Posterior cingulate gyrus (tissue), 11 donors: ENCODE results near the gene PMFBP1.

Source experiments
- DNase-seq, 10 donors: peaks; one replicate each; pipeline versions ENCODE4 v3.0.0 to v3.0.0-alpha.2; 2020 to 2021; ENCODE audit warnings: mixed read lengths in 3 of 10
- intact Hi-C: fragments of 100-400 bp; cut with DNase I; formaldehyde crosslinking; loops from one replicate; pipeline ENCODE4 v1.15.1; 2023

The PMFBP1 gene

GRCh38 chr16:72172105-72173034 lies at the start of gene PMFBP1:
Gene PMFBP1 (minus strand): TSS chr16:72172155. CDS start chr16:72171208, 947 bp downstream.
- intact Hi-C loops: no loop called here
- DNase-seq: peak in 1 of 10 donors; percentile 11

GRCh38 chr16:72221630-72222024 lies 49.7 kb upstream of the PMFBP1 start:
- intact Hi-C loops: no loop called here
- DNase-seq: no peak

GRCh38 chr16:72220875-72221629 lies 49.1 kb upstream of the PMFBP1 start:
- intact Hi-C loops: no loop called here

GRCh38 chr16:72219282-72219681 lies 47.3 kb upstream of the PMFBP1 start:
- no peak for DNase-seq
- intact Hi-C loops: no loop called here

More at GRCh38 chr16:72220875-72221629, 49.1 kb upstream of the PMFBP1 start:
- DNase-seq: no peak

- intact Hi-C loops: no loop called here
- DNase-seq: no peak
These were observed 44.8 kb upstream of the PMFBP1 start for GRCh38 chr16:72216767-72217166.

- no peak for DNase-seq
- intact Hi-C loops: no loop called here
These were observed 42.9 kb upstream of the PMFBP1 start for GRCh38 chr16:72214821-72215220.

GRCh38 chr16:72211110-72211509 lies 39.2 kb upstream of the PMFBP1 start:
- no peak for DNase-seq
- intact Hi-C loops: no loop called here

GRCh38 chr16:72210555-72210954 lies 38.6 kb upstream of the PMFBP1 start:
- DNase-seq: no peak
- intact Hi-C loops: no loop called here

- no peak for DNase-seq
- intact Hi-C loops: no loop called here
These were observed 38.1 kb upstream of the PMFBP1 start for GRCh38 chr16:72210072-72210471.

GRCh38 chr16:72206299-72206698 lies 34.3 kb upstream of the PMFBP1 start:
- intact Hi-C loops: no loop called here
- no peak for DNase-seq

- DNase-seq: no peak
- intact Hi-C loops: loop anchor here (5.0 kb wide), 1 partner anchor 76 kb away; no protein-coding TSS in a partner anchor
These were observed 31.4 kb upstream of the PMFBP1 start for GRCh38 chr16:72203401-72203800.

- intact Hi-C loops: loop anchor here (5.0 kb wide), 1 partner anchor 75 kb away; no protein-coding TSS in a partner anchor
These were observed 30.1 kb upstream of the PMFBP1 start for GRCh38 chr16:72202014-72202413.

GRCh38 chr16:72201387-72201786 lies 29.4 kb upstream of the PMFBP1 start:
- intact Hi-C loops: loop anchor here (5.0 kb wide), 1 partner anchor 74 kb away; no protein-coding TSS in a partner anchor
- DNase-seq: no peak

More at GRCh38 chr16:72202014-72202413, 30.1 kb upstream of the PMFBP1 start:
- no peak for DNase-seq

GRCh38 chr16:72199761-72200337 lies 27.9 kb upstream of the PMFBP1 start:
- no peak for DNase-seq
- intact Hi-C loops: loop anchor here (5.0 kb wide), 1 partner anchor 73 kb away; no protein-coding TSS in a partner anchor

- no peak for DNase-seq
- intact Hi-C loops: no loop called here
These were observed 26.8 kb upstream of the PMFBP1 start for GRCh38 chr16:72198771-72199201.

GRCh38 chr16:72198021-72198711 lies 26.2 kb upstream of the PMFBP1 start:
- intact Hi-C loops: no loop called here
- peak; percentile 41 to 94 (median 69) for DNase-seq

- DNase-seq: no peak
- intact Hi-C loops: no loop called here
These were observed 25.6 kb upstream of the PMFBP1 start for GRCh38 chr16:72197545-72197944.

- no peak for DNase-seq
- intact Hi-C loops: no loop called here
These were observed 23.7 kb upstream of the PMFBP1 start for GRCh38 chr16:72195609-72196008.

- intact Hi-C loops: no loop called here
- DNase-seq: no peak
These were observed 19.6 kb upstream of the PMFBP1 start for GRCh38 chr16:72191551-72191950.

GRCh38 chr16:72189865-72190371 lies 18.0 kb upstream of the PMFBP1 start:
- no peak for DNase-seq
- intact Hi-C loops: no loop called here
